Sigmoid colon (tissue), 3 donors: ENCODE measurements around the gene GUK1.

ENCODE experiments used
- CTCF ChIP-seq, 4 experiments: fragments of 450-650 bp in 3 of 4; fragments of 200-600 bp in 1 of 4; IDR thresholded peaks; one replicate each; pipeline ENCODE4 v1.5.1; 2016 to 2019; ENCODE audit warnings: antibody characterized with exemption in 4 of 4, mild to moderate bottlenecking in 3 of 4, moderate library complexity in 2 of 4
- POLR2A ChIP-seq, 2 donors: fragments of 450-650 bp; IDR thresholded peaks; one replicate each; pipeline ENCODE4 v1.6.1; 2016; ENCODE audit warnings: antibody characterized with exemption in 2 of 2, mild to moderate bottlenecking in 2 of 2, moderate library complexity in 2 of 2

- no peak for TF ChIP-seq CTCF (IDR thresholded peaks at IDR 0.05)
- TF ChIP-seq POLR2A (IDR thresholded peaks at IDR 0.05): no peak
These were observed 10.5 kb downstream of the GUK1 start for GRCh38 chr1:228150461-228151179.
